Kidney (tissue), 14 donors: Measurements from ENCODE around the gene AP1S3. TPM values are rescaled to one million over a fixed set of nuclear protein-coding genes. Genes with fewer than 3 reads are reported as not detected.

Source experiments
- DNase-seq, 5 donors: peaks; one replicate each; pipeline ENCODE4 v3.0.0-alpha.2; 2013 to 2020
- FAIRE-seq: peaks from 2 replicates; lab custom pipeline; 2012; peaks lifted over from hg19 to GRCh38; lab: Jason Lieb, UNC
- H3K27ac ChIP-seq, 2 donors: one replicate each; pipeline ENCODE4 v1.7.0; 2013; ENCODE audit warnings: low read depth in 2 of 2, low read length in 2 of 2, inconsistent platforms in 1 of 2
- H3K27me3 ChIP-seq: one replicate; pipeline ENCODE4 v1.7.1; 2013; ENCODE audit warnings: low read length, inconsistent platforms; ENCODE audit not compliant: control insufficient read depth, insufficient read depth
- H3K36me3 ChIP-seq, 3 donors: one replicate each; pipeline versions ENCODE4 v1.7.0 to v1.7.1; 2013; ENCODE audit warnings: low read length in 3 of 3, control low read depth in 1 of 3, inconsistent platforms in 1 of 3; ENCODE audit not compliant: insufficient read depth in 3 of 3, control insufficient read depth in 2 of 3
- H3K4me1 ChIP-seq, 3 donors: one replicate each; pipeline versions ENCODE4 v1.7.0 to v1.7.1; 2013; ENCODE audit warnings: low read length in 3 of 3, inconsistent platforms in 1 of 3, low read depth in 1 of 3; ENCODE audit not compliant: control insufficient read depth in 2 of 3, insufficient read depth in 2 of 3
- H3K4me3 ChIP-seq, 3 donors: one replicate each; pipeline versions ENCODE4 v1.7.0 to v1.8.1; 2013; ENCODE audit warnings: low read length in 3 of 3, control low read depth in 1 of 3, inconsistent platforms in 1 of 3
- H3K9ac ChIP-seq, 3 donors: one replicate each; pipeline versions ENCODE4 v1.7.0 to v1.7.1; 2013; ENCODE audit warnings: low read length in 3 of 3, control low read depth in 1 of 3, inconsistent platforms in 1 of 3
- H3K9me3 ChIP-seq, 3 donors: one replicate each; pipeline versions ENCODE4 v1.7.0 to v1.7.1; 2013; ENCODE audit warnings: low read length in 3 of 3, control low read depth in 1 of 3, inconsistent platforms in 1 of 3; ENCODE audit not compliant: control insufficient read depth in 2 of 3, insufficient read depth in 1 of 3
- CTCF ChIP-seq: IDR thresholded peaks from 3 replicates; pipeline ENCODE4 v1.5.1; 2012; ENCODE audit warnings: mild to moderate bottlenecking, moderate library complexity, borderline replicate concordance; ENCODE audit not compliant: insufficient read depth; ENCODE audit errors: extremely low read depth
- intact Hi-C: fragments of 100-400 bp; cut with DNase I; formaldehyde crosslinking; loops from one replicate; pipeline ENCODE4 v1.11.1; 2022
- polyA plus RNA-seq: library from polyadenylated mRNA; stranded (reverse); fragments of 350-450 nt; fragmentation: Illumina TruSeq; extraction: RNeasy Lipid Tissue Mini Kit (QIAGEN cat#74804); gene quantifications from one replicate; pipeline ENCODE4 v1.2.3, GENCODE V29; 2014; ENCODE audit warnings: low read depth, low replicate concordance; ENCODE audit not compliant: insufficient read depth
- total RNA-seq: library from RNA; stranded (reverse); fragmentation: NEBNext Ultra II Directional; extraction: Animal tissue kit (Norgen Biotek cat#: 25700); gene quantifications from one replicate; pipeline ENCODE4 v1.2.1, GENCODE V29; 2021
- donor health status: control.
- donor health status: control.
- donor health status: control.
- donor health status: control.
- donor health status: control.
- donor health status: DM: yes; HTN: yes; CAD: no.
- donor health status: Normal renal cell carcinoma (clear cell type).

The AP1S3 gene
- total and polyA plus RNA-seq, 2 donors from 2014 or later: 2.5 to 85.3 TPM

DNA sequence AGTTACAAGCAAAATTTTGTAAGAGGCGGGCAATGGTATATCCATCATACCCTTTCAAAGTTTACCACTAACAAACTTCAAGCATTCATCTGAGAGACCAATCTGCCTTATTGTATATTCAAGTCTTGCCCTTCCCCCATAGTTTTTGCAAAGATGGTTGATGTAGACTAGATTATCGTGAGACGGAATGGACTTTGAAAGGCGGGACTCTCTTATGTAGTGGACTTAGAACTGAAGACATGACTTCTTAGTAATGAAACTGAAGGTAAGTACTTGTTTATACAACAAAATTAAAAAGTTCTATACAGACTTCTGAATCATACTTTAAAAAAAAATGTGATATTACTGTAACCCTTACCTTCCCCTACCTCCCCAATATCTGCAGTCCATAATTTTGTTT is 10.4 kb downstream of the AP1S3 start:
- Histone ChIP-seq H3K4me3 (no peak overlapping the region), H3K9me3 (no peaks in the 10 kb centered on the region), H3K27ac (no peak overlapping the region), H3K27me3 (no peaks in the 10 kb centered on the region), H3K4me1 (no peaks in the 10 kb centered on the region), H3K36me3 (no peaks in the 10 kb centered on the region), H3K9ac (no peak overlapping the region)
- intact Hi-C loops: no loop called here
- no peak for TF ChIP-seq CTCF
- no peak for DNase-seq
- no peak for FAIRE-seq

DNA sequence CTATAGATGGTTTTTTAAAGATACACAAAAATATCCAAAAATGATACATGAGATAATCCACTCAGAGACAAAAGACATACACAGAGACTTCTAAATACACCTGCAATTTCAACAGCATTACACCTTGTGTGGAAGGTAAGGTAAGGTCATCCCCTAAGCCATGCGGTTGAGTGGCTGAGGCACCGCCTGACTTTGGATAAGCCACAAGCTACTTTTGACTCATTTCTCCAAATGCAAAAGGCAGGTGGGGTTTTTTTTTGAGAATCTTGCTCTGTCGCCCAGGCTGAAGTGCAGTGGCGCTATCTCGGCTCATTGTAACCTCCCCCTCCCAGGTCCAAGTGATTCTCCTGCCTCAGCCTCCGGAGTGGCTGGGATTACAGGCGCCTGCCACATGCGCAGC is 13.1 kb downstream of the AP1S3 start:
- intact Hi-C loops: no loop called here
- Histone ChIP-seq H3K9me3 (no peaks in the 10 kb centered on the region), H3K4me3 (no peak overlapping the region), H3K9ac (no peak overlapping the region), H3K36me3 (no peaks in the 10 kb centered on the region), H3K4me1 (no peaks in the 10 kb centered on the region), H3K27ac (no peak overlapping the region), H3K27me3 (no peaks in the 10 kb centered on the region)
- DNase-seq: no peak
- no peak for FAIRE-seq
- TF ChIP-seq CTCF: no peak

DNA sequence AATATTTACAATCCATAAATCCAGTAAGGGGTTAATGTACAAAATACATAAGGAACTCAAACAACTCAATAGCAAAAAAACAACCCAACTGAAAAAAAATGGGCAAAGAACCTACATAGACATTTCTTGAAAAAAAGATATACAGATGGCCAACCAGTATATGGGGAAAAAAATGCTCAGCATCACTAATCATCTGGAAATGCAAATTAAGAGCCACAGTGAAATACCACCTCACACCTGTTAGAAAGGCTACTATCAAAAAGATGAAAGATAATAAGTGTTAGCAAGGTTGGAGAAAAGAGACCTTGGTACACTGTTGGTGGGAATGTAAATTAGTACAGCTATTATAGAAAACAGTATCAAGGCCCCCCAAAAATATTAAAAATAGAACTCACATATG is 14.6 kb downstream of the AP1S3 start:
- no peak for TF ChIP-seq CTCF
- intact Hi-C loops: no loop called here
- DNase-seq (no peak), FAIRE-seq (no peak)
- Histone ChIP-seq H3K27me3 (no peaks in the 10 kb centered on the region), H3K36me3 (no peaks in the 10 kb centered on the region), H3K9ac (no peak overlapping the region), H3K9me3 (no peaks in the 10 kb centered on the region), H3K27ac (no peak overlapping the region), H3K4me1 (no peaks in the 10 kb centered on the region), H3K4me3 (no peak overlapping the region)

- no peaks in the 10 kb centered on the region for H3K36me3 ChIP-seq
- H3K27me3 ChIP-seq: no peaks in the 10 kb centered on the region
- FAIRE-seq (no peak), DNase-seq (no peak)
- no peaks in the 10 kb centered on the region for H3K9me3 ChIP-seq
- H3K9ac ChIP-seq: no peak overlapping the region
- H3K4me1 ChIP-seq: peaks cover 2 to 9% (median 2%) of the 10 kb centered on the region in 3 donors
- TF ChIP-seq CTCF: no peak
- H3K4me3 ChIP-seq: no peak overlapping the region
- intact Hi-C loops: no loop called here
- no peak overlapping the region for H3K27ac ChIP-seq
These were observed 16.8 kb downstream of the AP1S3 start for GRCh38 chr2:223820549-223820948.
